ENCODE data around the gene ATP5F1E. TPM values are rescaled to one million over a fixed set of nuclear protein-coding genes. Genes with fewer than 3 reads are reported as not detected.
A peak's percentile ranks its signal among the peaks of the same experiment; 100 is the strongest.

ATP5F1E gene
- total RNA-seq, 2 experiments from 2014 or later, result 67.4 to 68.8 TPM

- Mint-ChIP-seq H3K27ac (no peak overlapping the region), H3K36me3 (ENCODE audit: low read depth) (peaks cover 3% of the 10 kb centered on the region), H3K9me3 (no peaks in the 10 kb centered on the region), H3K4me3 (no peak overlapping the region), H3K27me3 (peaks cover 11% of the 10 kb centered on the region), H3K4me1 (ENCODE audit: low read depth) (peaks cover 28% of the 10 kb centered on the region)
- no peak for DNase-seq
- ChIA-PET POLR2A (no interaction called here), CTCF (interaction anchor here (1.0 to 1.5 kb wide), 2 partner anchors 34 to 161 kb away, joined by 3 read pairs; no protein-coding TSS in a partner anchor)
- intact Hi-C loops (cut with micrococcal nuclease), result no loop called here
- no peak for TF ChIP-seq CTCF (IDR thresholded peaks at IDR 0.05)
- no peak for ATAC-seq
Observed at GRCh38 chr20:59046862-59047261, 14.7 kb upstream of the ATP5F1E start.

- intact Hi-C loops (cut with micrococcal nuclease), result no loop called here
- no peaks in the 10 kb centered on the region for H3K9me3 Mint-ChIP-seq
- peaks cover 44% of the 10 kb centered on the region for H3K4me1 Mint-ChIP-seq (ENCODE audit: low read depth)
- POLR2A ChIA-PET, result interaction anchor here (6.4 kb wide), 1 partner anchor 12 kb away, joined by 40 read pairs; the partner anchor contains the start of gene ATP5F1E
- ATAC-seq (no peak), DNase-seq (no peak)
- no peak overlapping the region for H3K4me3 Mint-ChIP-seq
- H3K27ac Mint-ChIP-seq, result no peak overlapping the region
- TF ChIP-seq CTCF (IDR thresholded peaks at IDR 0.05), result no peak
- peaks cover 2% of the 10 kb centered on the region for H3K27me3 Mint-ChIP-seq
- CTCF ChIA-PET, result no interaction called here
- peaks cover 24% of the 10 kb centered on the region for H3K36me3 Mint-ChIP-seq (ENCODE audit: low read depth)
Observed at GRCh38 chr20:59044796-59045195, 12.7 kb upstream of the ATP5F1E start.

- Mint-ChIP-seq H3K9me3 (no peaks in the 10 kb centered on the region), H3K27ac (no peak overlapping the region), H3K36me3 (ENCODE audit: low read depth) (peaks cover 27% of the 10 kb centered on the region), H3K4me3 (no peak overlapping the region), H3K27me3 (peaks cover under 1% of the 10 kb centered on the region), H3K4me1 (ENCODE audit: low read depth) (peaks cover 49% of the 10 kb centered on the region)
- POLR2A ChIA-PET, result interaction anchor here (1.6 to 6.4 kb wide), 3 partner anchors 11 to 116 kb away, joined by 4 to 40 read pairs (median 5); partner anchors contain the start of gene ATP5F1E
- TF ChIP-seq CTCF (IDR thresholded peaks at IDR 0.05), result no peak
- intact Hi-C loops (cut with micrococcal nuclease), result no loop called here
- CTCF ChIA-PET, result interaction anchor here (1.4 to 2.1 kb wide), 3 partner anchors 10 to 178 kb away, joined by 5 to 10 read pairs (median 9); no protein-coding TSS in a partner anchor
- DNase-seq (no peak), ATAC-seq (no peak)
Observed at GRCh38 chr20:59044295-59044694, 12.2 kb upstream of the ATP5F1E start.

- ChIA-PET CTCF (interaction anchor here (0.7 to 2.1 kb wide), 7 partner anchors 11 to 360 kb away, joined by 3 to 10 read pairs (median 3); no protein-coding TSS in a partner anchor), POLR2A (interaction anchor here (0.7 to 6.4 kb wide), 7 partner anchors 11 to 152 kb away, joined by 3 to 40 read pairs (median 4); partner anchors contain the start of gene ATP5F1E)
- Mint-ChIP-seq H3K27me3 (no peaks in the 10 kb centered on the region), H3K36me3 (ENCODE audit: low read depth) (peaks cover 32% of the 10 kb centered on the region), H3K4me1 (ENCODE audit: low read depth) (peaks cover 53% of the 10 kb centered on the region), H3K4me3 (peak overlapping the region; percentile 74), H3K9me3 (no peaks in the 10 kb centered on the region), H3K27ac (peak overlapping the region; percentile 90)
- peak; percentile 34 for DNase-seq
- no peak for ATAC-seq
- TF ChIP-seq CTCF (IDR thresholded peaks at IDR 0.05), result no peak
- intact Hi-C loops (cut with micrococcal nuclease), result no loop called here
Observed at GRCh38 chr20:59043698-59044097, 11.6 kb upstream of the ATP5F1E start.
